ENCODE results near the gene RNF133. TPM values are rescaled to one million over a fixed set of nuclear protein-coding genes. Genes with fewer than 3 reads are reported as not detected.

RNF133 gene
- total RNA-seq, 1 experiment from 2014 or later = 0.26 TPM

DNA sequence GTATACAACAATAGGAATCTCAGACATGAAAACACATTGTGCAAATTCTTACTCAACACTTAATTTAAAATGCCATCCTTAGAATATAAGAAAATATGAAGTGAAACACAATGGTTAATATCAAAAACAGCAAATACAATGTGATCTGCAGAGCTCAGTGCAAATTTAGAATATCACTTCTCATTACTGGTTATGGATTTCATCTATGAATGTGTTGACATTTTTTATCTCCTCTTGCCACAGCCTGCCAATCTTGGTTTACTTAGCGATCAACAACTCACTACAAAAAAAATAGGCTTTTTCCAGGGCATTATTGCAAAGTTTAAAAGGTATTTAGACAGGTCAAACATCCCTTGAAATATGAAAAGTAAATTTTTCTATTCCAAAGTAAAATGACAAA, 28.8 kb upstream of the RNF133 start:
- Histone ChIP-seq H4K20me1 (ENCODE audit: low read length) (no peaks in the 10 kb centered on the region), H3K4me2 (ENCODE audit: low read length) (no peak overlapping the region), H3K4me1 (ENCODE audit: insufficient read depth, low read length) (no peaks in the 10 kb centered on the region), H3K4me3 (ENCODE audit: low read length) (no peak overlapping the region), H3K9me2 (replicated peaks; ENCODE audit: low read length) (no peaks in the 10 kb centered on the region), H3K27me3 (ENCODE audit: low read length) (no peaks in the 10 kb centered on the region), H3K9ac (ENCODE audit: low read length) (no peak overlapping the region), H3K27ac (ENCODE audit: low read length) (no peak overlapping the region), H3F3A (ENCODE audit: low read length, unreplicated experiment) (no peaks in the 10 kb centered on the region), H2AFZ (ENCODE audit: low read length) (no peak overlapping the region), H3K36me3 (ENCODE audit: low read depth, low read length) (no peaks in the 10 kb centered on the region), H3K79me2 (ENCODE audit: low read length) (no peaks in the 10 kb centered on the region), H3K9me3 (ENCODE audit: low read length) (no peaks in the 10 kb centered on the region)
- ATAC-seq (no peak), DNase-seq (no peak)
- CTCF ChIA-PET = no interaction called here
- BruUV-seq (replicated peaks) = no TSS peak
- TF ChIP-seq EZH2phosphoT487 (IDR thresholded peaks at IDR 0.05; ENCODE audit: borderline replicate concordance, low read length) (no peak), EZH2 (IDR thresholded peaks at IDR 0.05; ENCODE audit: low read length, unreplicated experiment) (no peak)
- TF ChIP-seq, protein P1, sequence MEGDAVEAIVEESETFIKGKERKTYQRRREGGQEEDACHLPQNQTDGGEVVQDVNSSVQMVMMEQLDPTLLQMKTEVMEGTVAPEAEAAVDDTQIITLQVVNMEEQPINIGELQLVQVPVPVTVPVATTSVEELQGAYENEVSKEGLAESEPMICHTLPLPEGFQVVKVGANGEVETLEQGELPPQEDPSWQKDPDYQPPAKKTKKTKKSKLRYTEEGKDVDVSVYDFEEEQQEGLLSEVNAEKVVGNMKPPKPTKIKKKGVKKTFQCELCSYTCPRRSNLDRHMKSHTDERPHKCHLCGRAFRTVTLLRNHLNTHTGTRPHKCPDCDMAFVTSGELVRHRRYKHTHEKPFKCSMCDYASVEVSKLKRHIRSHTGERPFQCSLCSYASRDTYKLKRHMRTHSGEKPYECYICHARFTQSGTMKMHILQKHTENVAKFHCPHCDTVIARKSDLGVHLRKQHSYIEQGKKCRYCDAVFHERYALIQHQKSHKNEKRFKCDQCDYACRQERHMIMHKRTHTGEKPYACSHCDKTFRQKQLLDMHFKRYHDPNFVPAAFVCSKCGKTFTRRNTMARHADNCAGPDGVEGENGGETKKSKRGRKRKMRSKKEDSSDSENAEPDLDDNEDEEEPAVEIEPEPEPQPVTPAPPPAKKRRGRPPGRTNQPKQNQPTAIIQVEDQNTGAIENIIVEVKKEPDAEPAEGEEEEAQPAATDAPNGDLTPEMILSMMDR (conservative IDR thresholded peaks at IDR 0.05; ENCODE audit: low read depth, low read length) = no peak
- POLR2A ChIA-PET (ENCODE audit: unreplicated experiment) = no interaction called here
- intact Hi-C loops (cut with micrococcal nuclease) = no loop called here

DNA sequence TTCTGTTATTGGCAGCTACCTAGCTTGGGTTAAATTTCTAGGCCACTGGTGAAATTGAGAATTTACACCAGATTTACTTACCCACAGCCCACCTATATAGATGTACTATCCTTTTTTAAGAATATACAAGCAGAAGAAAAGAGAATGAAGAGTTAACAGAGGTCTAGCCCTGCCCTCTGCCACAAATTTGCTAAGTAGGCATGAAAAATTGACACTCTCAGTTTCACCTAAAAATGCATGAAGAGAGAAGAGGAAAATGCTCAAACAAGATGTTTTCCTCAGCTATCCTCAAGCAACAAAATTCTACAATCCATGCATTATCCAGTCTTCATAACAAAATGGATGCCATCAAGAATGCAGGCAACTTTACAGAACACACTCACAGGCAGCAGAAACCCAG, 28.4 kb upstream of the RNF133 start:
- CTCF ChIA-PET = no interaction called here
- H3F3A ChIP-seq (ENCODE audit: low read length, unreplicated experiment) = no peaks in the 10 kb centered on the region
- no peak overlapping the region for H2AFZ ChIP-seq (ENCODE audit: low read length)
- no peaks in the 10 kb centered on the region for H4K20me1 ChIP-seq (ENCODE audit: low read length)
- no peaks in the 10 kb centered on the region for H3K9me3 ChIP-seq (ENCODE audit: low read length)
- no peaks in the 10 kb centered on the region for H3K79me2 ChIP-seq (ENCODE audit: low read length)
- POLR2A ChIA-PET (ENCODE audit: unreplicated experiment) = no interaction called here
- H3K9me2 ChIP-seq (replicated peaks; ENCODE audit: low read length) = no peaks in the 10 kb centered on the region
- no peak overlapping the region for H3K4me2 ChIP-seq (ENCODE audit: low read length)
- no peaks in the 10 kb centered on the region for H3K27me3 ChIP-seq (ENCODE audit: low read length)
- H3K4me3 ChIP-seq (ENCODE audit: low read length) = no peak overlapping the region
- H3K4me1 ChIP-seq (ENCODE audit: insufficient read depth, low read length) = no peaks in the 10 kb centered on the region
- BruUV-seq (replicated peaks) = no TSS peak
- no peak overlapping the region for H3K9ac ChIP-seq (ENCODE audit: low read length)
- no peak overlapping the region for H3K27ac ChIP-seq (ENCODE audit: low read length)
- ATAC-seq (no peak), DNase-seq (no peak)
- TF ChIP-seq, protein P1 (conservative IDR thresholded peaks at IDR 0.05; ENCODE audit: low read depth, low read length) = no peak
- H3K36me3 ChIP-seq (ENCODE audit: low read depth, low read length) = no peaks in the 10 kb centered on the region
- intact Hi-C loops (cut with micrococcal nuclease) = no loop called here

DNA sequence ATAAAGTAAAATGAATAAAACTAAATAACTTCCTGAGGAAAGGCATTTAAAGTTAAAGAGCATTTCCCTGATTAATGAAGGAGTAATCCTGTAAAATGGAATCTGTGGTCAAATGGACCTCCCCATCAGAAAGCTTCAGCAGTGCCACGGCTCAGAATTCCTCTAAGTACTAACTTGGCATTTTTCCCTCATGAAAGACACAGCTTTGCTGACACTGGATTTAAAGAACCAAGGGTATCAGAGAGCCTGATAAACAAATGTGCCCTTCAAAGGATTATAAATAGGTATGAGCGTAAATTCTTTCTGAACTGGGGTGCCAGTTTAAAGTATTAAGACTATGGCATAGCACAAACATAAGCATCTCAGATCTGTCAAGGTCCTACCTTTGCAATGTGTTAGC, 28.0 kb upstream of the RNF133 start:
- no peaks in the 10 kb centered on the region for H3K36me3 ChIP-seq (ENCODE audit: low read depth, low read length)
- H3K27me3 ChIP-seq (ENCODE audit: low read length) = no peaks in the 10 kb centered on the region
- H3K9me3 ChIP-seq (ENCODE audit: low read length) = no peaks in the 10 kb centered on the region
- no peaks in the 10 kb centered on the region for H4K20me1 ChIP-seq (ENCODE audit: low read length)
- H3K27ac ChIP-seq (ENCODE audit: low read length) = no peak overlapping the region
- ChIA-PET POLR2A (ENCODE audit: unreplicated experiment) (no interaction called here), CTCF (interaction anchor here (0.6 to 0.7 kb wide), 2 partner anchors 84 to 186 kb away, joined by 3 to 4 read pairs; no protein-coding TSS in a partner anchor)
- no peak for ATAC-seq
- no peak for TF ChIP-seq EZH2 (IDR thresholded peaks at IDR 0.05; ENCODE audit: low read length, unreplicated experiment)
- TF ChIP-seq, protein P1 (conservative IDR thresholded peaks at IDR 0.05; ENCODE audit: low read depth, low read length) = no peak
- no peak for TF ChIP-seq EZH2phosphoT487 (IDR thresholded peaks at IDR 0.05; ENCODE audit: borderline replicate concordance, low read length)
- no peaks in the 10 kb centered on the region for H3F3A ChIP-seq (ENCODE audit: low read length, unreplicated experiment)
- intact Hi-C loops (cut with micrococcal nuclease) = no loop called here
- no peaks in the 10 kb centered on the region for H3K79me2 ChIP-seq (ENCODE audit: low read length)
- H3K9ac ChIP-seq (ENCODE audit: low read length) = no peak overlapping the region
- no peak overlapping the region for H3K4me3 ChIP-seq (ENCODE audit: low read length)
- no peaks in the 10 kb centered on the region for H3K4me1 ChIP-seq (ENCODE audit: insufficient read depth, low read length)
- no peak for DNase-seq
- H3K9me2 ChIP-seq (replicated peaks; ENCODE audit: low read length) = no peaks in the 10 kb centered on the region
- H2AFZ ChIP-seq (ENCODE audit: low read length) = no peak overlapping the region
- no TSS peak for BruUV-seq (replicated peaks)
- no peak overlapping the region for H3K4me2 ChIP-seq (ENCODE audit: low read length)

All from PC-3 (cell line).